CD4-positive, alpha-beta T cell (primary cell): ENCODE results near the gene STX10. TPM values are rescaled to one million over a fixed set of nuclear protein-coding genes. Genes with fewer than 3 reads are reported as not detected.
"Not testable (repeated sequence)": the region's sequence is repeated elsewhere in the genome, so short reads cannot be mapped to it uniquely, and the experiment has no call there.

Source experiments
- ATAC-seq: fragments of 200-7000 bp; cut with Tn5 transposase; one replicate; pipeline ENCODE4 v1.10.0; 2022; ENCODE audit warnings: mild to moderate bottlenecking; ENCODE audit not compliant: poor library complexity
- CTCF ChIA-PET: fragments of 350-600 bp; sonication (Branson Sonifier 250); formaldehyde crosslinking; loops from one replicate; lab custom pipeline; 2021; ENCODE audit warnings: antibody characterized with exemption, inconsistent platforms; lab: Charles Lee
- POLR2A ChIA-PET: fragments of 350-600 bp; sonication (Branson Sonifier 250); formaldehyde crosslinking; loops from one replicate; lab custom pipeline; 2021; ENCODE audit warnings: antibody characterized with exemption, inconsistent platforms; lab: Charles Lee
- DNase-seq, 14 experiments: peaks; one replicate each; pipeline ENCODE4 v3.0.0-alpha.2; 2013 to 2020; ENCODE audit warnings: mixed read lengths in 2 of 14
- H3K27ac ChIP-seq, 2 donors: one replicate each; pipeline versions ENCODE4 v1.5.1 to v1.7.0; 2013; ENCODE audit warnings: low read length in 2 of 2, low read depth in 1 of 2, mild to moderate bottlenecking in 1 of 2
- H3K27me3 ChIP-seq, 2 experiments: 1 replicate in 1 of 2; 2 replicates in 1 of 2; pipeline versions ENCODE4 v1.6.1 to v1.7.0; 2013; ENCODE audit warnings: low read length in 2 of 2, control low read depth in 1 of 2, mild to moderate bottlenecking in 1 of 2, moderate library complexity in 1 of 2; ENCODE audit not compliant: insufficient read depth in 2 of 2, control insufficient read depth in 1 of 2
- H3K36me3 ChIP-seq: one replicate; pipeline ENCODE4 v1.6.1; 2013; ENCODE audit warnings: low read length, control low read depth; ENCODE audit not compliant: insufficient read depth
- H3K4me1 ChIP-seq: one replicate; pipeline ENCODE4 v1.6.1; 2013; ENCODE audit warnings: low read length, control low read depth; ENCODE audit not compliant: insufficient read depth
- H3K4me3 ChIP-seq: one replicate; pipeline ENCODE4 v1.5.1; 2013; ENCODE audit warnings: mild to moderate bottlenecking, low read length, moderate library complexity
- H3K9me3 ChIP-seq, 2 experiments: 1 replicate in 1 of 2; 2 replicates in 1 of 2; pipeline versions ENCODE4 v1.6.1 to v1.7.0; 2013; ENCODE audit warnings: low read length in 2 of 2, mild to moderate bottlenecking in 2 of 2, control low read depth in 1 of 2, moderate library complexity in 1 of 2; ENCODE audit not compliant: control insufficient read depth in 1 of 2, insufficient read depth in 1 of 2
- H3K27ac Mint-ChIP-seq: one replicate; pipeline ENCODE4 v1.8.0; 2020; ENCODE audit warnings: mixed read lengths
- H3K27me3 Mint-ChIP-seq: one replicate; pipeline ENCODE4 v1.8.0; 2021; ENCODE audit warnings: mixed read lengths
- H3K36me3 Mint-ChIP-seq: one replicate; pipeline ENCODE4 v1.8.0; 2021; ENCODE audit warnings: low read depth, mixed read lengths
- H3K4me1 Mint-ChIP-seq: one replicate; pipeline ENCODE4 v1.8.0; 2021; ENCODE audit warnings: low read depth, mixed read lengths
- H3K4me3 Mint-ChIP-seq: one replicate; pipeline ENCODE4 v1.8.0; 2020; ENCODE audit warnings: mild to moderate bottlenecking, mixed read lengths
- H3K9me3 Mint-ChIP-seq: one replicate; pipeline ENCODE4 v1.8.0; 2020; ENCODE audit warnings: mixed read lengths
- CTCF ChIP-seq: fragments of 200-600 bp; IDR thresholded peaks from one replicate; pipeline ENCODE4 v1.8.0; 2022; ENCODE audit warnings: antibody characterized with exemption, mild to moderate bottlenecking
- intact Hi-C, 2 experiments: fragments of 100-400 bp; cut with DNase I in 1 of 2; cut with micrococcal nuclease in 1 of 2; formaldehyde crosslinking; loops; one replicate each; pipeline versions ENCODE4 v1.15.1 to v1.9.0; 2023 to 2025; cut with DNase I, micrococcal nuclease
- total RNA-seq, 174 experiments: library from RNA in 2 of 174; stranded (reverse) in 2 of 174; gene quantifications; one replicate each; pipeline ENCODE4 v1.2.3 and lab custom pipeline; 2021 to 2026

The STX10 gene
- total RNA-seq, 2 experiments from 2014 or later = 40.9 to 43.9 TPM

GRCh38 chr19:13149628-13150186, 468 bp downstream of the STX10 start:
- H3K4me1 ChIP-seq = peaks cover 28% of the 10 kb centered on the region
- H3K36me3 ChIP-seq = peaks cover 15% of the 10 kb centered on the region
- POLR2A ChIA-PET = interaction anchor here (1.0 to 2.8 kb wide), 12 partner anchors 12 to 87 kb away, joined by 3 to 24 read pairs (median 5); partner anchors contain the start of gene NACC1
- DNase-seq (peak in 4 of 14 experiments; percentile 19 to 41 (median 27)), ATAC-seq (peak; percentile 2)
- H3K27me3 ChIP-seq = no peaks in the 10 kb centered on the region
- H3K27me3 Mint-ChIP-seq = peaks cover 8% of the 10 kb centered on the region
- peaks cover 43% of the 10 kb centered on the region for H3K36me3 Mint-ChIP-seq
- peak overlapping the region; percentile 99 for H3K4me3 Mint-ChIP-seq
- H3K9me3 ChIP-seq = no peaks in the 10 kb centered on the region
- peak overlapping the region; percentile 98 for H3K27ac Mint-ChIP-seq
- H3K27ac ChIP-seq = peak overlapping the region; percentile 74 to 97
- intact Hi-C loops = loop anchor here (1.0 to 10.0 kb wide), 8 partner anchors 31 to 695 kb away; partner anchors contain the start of genes NACC1 (in 1 of the 2) and TRMT1 (in 1 of the 2)
- no peak for TF ChIP-seq CTCF
- H3K9me3 Mint-ChIP-seq = no peaks in the 10 kb centered on the region
- peak overlapping the region; percentile 83 for H3K4me3 ChIP-seq
- CTCF ChIA-PET = interaction anchor here (0.6 to 2.5 kb wide), 16 partner anchors 12 to 933 kb away, joined by 3 to 15 read pairs (median 4); partner anchors contain the start of gene NACC1
- H3K4me1 Mint-ChIP-seq = peaks cover 23% of the 10 kb centered on the region

GRCh38 chr19:13149173-13149627, 975 bp downstream of the STX10 start:
- intact Hi-C loops, H3K9me3 Mint-ChIP-seq, H3K27me3 Mint-ChIP-seq, H3K27me3 ChIP-seq, H3K9me3 ChIP-seq, H3K27ac ChIP-seq, ATAC-seq: not testable (repeated sequence)
- ChIA-PET CTCF (interaction anchor here (1.1 to 2.5 kb wide), 3 partner anchors 32 to 57 kb away, joined by 3 to 15 read pairs (median 9); partner anchors contain the start of gene NACC1), POLR2A (interaction anchor here (0.6 to 2.8 kb wide), 8 partner anchors 13 to 50 kb away, joined by 3 to 24 read pairs (median 14); partner anchors contain the start of gene NACC1)
- Mint-ChIP-seq H3K4me3 (peak overlapping the region; percentile 99), H3K27ac (peak overlapping the region; percentile 69), H3K4me1 (peaks cover 23% of the 10 kb centered on the region), H3K36me3 (peaks cover 38% of the 10 kb centered on the region)
- Histone ChIP-seq H3K4me1 (peaks cover 28% of the 10 kb centered on the region), H3K36me3 (peaks cover 17% of the 10 kb centered on the region), H3K4me3 (peak overlapping the region; percentile 83)
- DNase-seq = peak in 2 of 14 experiments; percentile 19 to 27

- Histone ChIP-seq H3K27ac (no peak overlapping the region), H3K36me3 (peaks cover 15% of the 10 kb centered on the region), H3K4me3 (no peak overlapping the region), H3K4me1 (peaks cover 28% of the 10 kb centered on the region), H3K9me3 (no peaks in the 10 kb centered on the region), H3K27me3 (no peaks in the 10 kb centered on the region)
- Mint-ChIP-seq H3K27me3 (no peaks in the 10 kb centered on the region), H3K4me1 (peaks cover 19% of the 10 kb centered on the region), H3K27ac (no peak overlapping the region), H3K4me3 (no peak overlapping the region), H3K36me3 (peaks cover 17% of the 10 kb centered on the region), H3K9me3 (no peaks in the 10 kb centered on the region)
- POLR2A ChIA-PET = no interaction called here
- ATAC-seq (no peak), DNase-seq (peak in 2 of 14 experiments; percentile 57 to 64)
- intact Hi-C loops = no loop called here
- CTCF ChIA-PET = no interaction called here
- no peak for TF ChIP-seq CTCF
Observed at GRCh38 chr19:13146763-13147563, 3.2 kb downstream of the STX10 start.
